GM18498 (cell line): ENCODE results near the gene TMEM150C.

ENCODE experiments used
- ATAC-seq: cut with Tn5 transposase; IDR thresholded peaks from one replicate; pipeline ENCODE4 v1.9.1; 2021; ENCODE audit warnings: mild to moderate bottlenecking, moderate library complexity; ENCODE audit not compliant: unreplicated experiment

TMEM150C gene

GRCh38 chr4:82561786-82562563, at the start of gene TMEM150C:
TMEM150C (minus strand) TSS chr4:82561988; CDS start chr4:82504657, 57,331 bp downstream.
- ATAC-seq = no peak

DNA sequence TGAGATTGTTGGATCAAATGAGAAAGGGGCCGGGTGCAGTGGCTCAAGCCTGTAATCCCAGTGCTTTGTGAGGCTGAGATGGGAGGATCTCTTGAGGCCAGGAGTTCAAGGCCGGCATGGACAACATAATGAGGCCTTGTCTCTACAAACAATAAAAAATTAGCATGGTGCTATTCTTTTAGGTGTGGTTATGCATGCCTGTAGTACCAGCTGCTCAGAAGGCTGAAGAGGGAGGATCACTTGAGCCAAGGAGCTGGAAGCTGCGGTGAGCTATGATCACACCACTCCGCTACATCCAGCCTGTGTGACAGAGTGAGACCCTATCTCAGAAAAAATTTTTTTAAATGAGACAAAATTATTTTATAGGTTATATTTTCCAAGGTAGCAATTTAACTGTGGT, 49.7 kb upstream of the TMEM150C start:
- ATAC-seq = no peak

DNA sequence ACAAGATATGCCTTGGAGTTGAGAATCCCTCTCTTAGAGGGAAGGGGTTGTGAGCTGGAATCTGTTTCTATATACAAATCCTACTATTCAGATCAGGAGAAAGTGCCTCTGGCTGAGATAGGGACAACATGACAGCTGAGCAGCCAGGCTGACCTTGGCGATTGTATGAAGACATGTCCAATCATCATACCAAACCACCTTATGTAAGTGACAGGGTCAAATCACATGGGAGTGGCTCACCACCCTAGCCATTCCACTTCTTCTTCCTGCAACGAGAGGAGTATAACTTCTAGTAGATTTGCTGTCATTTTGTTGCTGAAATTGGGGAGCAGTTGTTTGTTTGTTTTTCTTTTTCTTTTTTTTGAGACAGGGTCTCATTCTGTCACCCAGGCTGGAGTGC, 48.3 kb upstream of the TMEM150C start:
- ATAC-seq = no peak

DNA sequence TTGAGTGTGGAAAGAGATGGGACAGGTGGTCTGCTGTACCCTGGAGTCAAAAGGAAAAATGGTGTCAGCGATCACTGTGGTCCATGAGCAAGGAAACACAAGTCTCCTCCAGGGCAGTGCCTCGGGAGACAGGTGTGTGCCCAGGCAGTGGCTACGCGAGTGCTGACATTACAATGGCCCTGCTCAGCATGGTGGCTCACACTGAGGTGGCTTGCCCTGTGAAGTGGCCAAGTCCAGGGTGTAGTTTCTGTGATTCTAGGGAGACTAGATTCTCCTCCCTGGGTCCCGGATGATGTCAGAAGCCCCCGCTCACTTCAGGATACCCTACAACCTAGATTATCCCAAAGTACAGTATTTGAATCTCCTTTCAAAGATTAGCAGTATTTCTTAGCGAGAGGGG, 44.8 kb upstream of the TMEM150C start:
- ATAC-seq = no peak

GRCh38 chr4:82604522-82604921, 42.7 kb upstream of the TMEM150C start:
- ATAC-seq = no peak

GRCh38 chr4:82601242-82602015, 39.6 kb upstream of the TMEM150C start:
- no peak for ATAC-seq

DNA sequence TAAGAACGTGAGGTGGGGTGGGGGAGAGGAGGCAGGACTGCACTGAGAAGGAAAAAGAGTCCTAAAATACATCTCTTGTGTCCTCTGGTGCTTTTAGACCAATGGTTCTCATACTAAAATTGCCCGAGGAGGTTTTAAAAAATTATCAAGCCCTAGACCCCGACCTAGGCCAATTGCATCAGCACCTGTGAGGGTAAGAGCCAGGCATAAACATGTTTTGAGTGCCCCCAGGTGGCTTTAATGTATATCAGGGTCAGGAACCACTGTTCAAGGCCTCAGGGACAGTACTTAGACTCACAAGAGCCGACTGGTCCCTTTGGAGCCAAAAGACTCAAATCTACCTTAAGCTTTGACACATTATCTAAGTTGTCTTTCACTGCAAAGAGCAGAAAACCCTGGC, 37.5 kb upstream of the TMEM150C start:
- no peak for ATAC-seq

GRCh38 chr4:82594456-82594855, 32.7 kb upstream of the TMEM150C start:
- ATAC-seq = no peak

- ATAC-seq = no peak
Measured at GRCh38 chr4:82593411-82593810, 31.6 kb upstream of the TMEM150C start.

DNA sequence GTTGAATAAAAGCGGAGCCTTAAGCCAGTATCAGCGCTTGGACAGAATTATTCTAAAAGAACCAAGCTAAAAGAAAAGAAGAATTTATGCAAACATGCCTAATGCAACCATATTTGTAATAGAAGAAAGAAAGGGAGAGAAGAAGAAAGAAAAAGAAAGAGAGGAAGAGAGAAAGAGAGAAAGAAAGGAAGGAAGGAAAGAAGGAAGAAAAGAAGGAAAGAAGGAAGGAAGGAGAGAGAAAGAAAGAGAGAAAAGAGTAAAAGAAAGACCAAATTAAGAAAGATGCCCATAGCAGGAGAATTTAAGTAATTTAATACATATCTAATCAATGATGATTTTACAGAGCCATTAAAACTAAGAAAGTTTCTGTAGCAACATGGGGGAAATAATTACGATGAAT, 30.9 kb upstream of the TMEM150C start:
- no peak for ATAC-seq

- no peak for ATAC-seq
Measured at GRCh38 chr4:82591592-82591991, 29.8 kb upstream of the TMEM150C start.

GRCh38 chr4:82589756-82590155, 28.0 kb upstream of the TMEM150C start:
- ATAC-seq = no peak

DNA sequence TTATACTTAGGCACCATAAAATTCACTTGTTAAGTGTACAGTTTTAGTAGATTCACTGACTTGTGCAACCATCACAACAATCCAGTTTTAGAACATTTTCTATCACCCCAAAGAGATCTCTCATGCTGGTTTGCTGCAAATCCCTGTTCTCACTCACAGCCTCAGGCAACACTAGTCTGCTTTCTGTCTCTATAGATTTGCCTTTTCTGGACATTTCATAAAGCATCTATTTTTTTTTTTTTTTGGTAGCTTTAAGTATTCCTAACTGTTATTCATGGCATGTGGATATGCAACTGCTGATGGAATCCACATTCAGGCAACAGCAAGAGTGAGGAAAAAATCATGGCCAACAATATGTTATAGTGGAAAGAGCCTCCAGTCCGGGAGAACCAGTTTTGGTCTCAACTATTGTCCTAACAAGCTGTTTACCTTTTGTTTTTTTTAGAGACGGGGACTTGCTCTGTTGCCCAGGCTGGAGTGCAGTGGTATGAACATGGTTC, 27.0 kb upstream of the TMEM150C start:
- no peak for ATAC-seq

DNA sequence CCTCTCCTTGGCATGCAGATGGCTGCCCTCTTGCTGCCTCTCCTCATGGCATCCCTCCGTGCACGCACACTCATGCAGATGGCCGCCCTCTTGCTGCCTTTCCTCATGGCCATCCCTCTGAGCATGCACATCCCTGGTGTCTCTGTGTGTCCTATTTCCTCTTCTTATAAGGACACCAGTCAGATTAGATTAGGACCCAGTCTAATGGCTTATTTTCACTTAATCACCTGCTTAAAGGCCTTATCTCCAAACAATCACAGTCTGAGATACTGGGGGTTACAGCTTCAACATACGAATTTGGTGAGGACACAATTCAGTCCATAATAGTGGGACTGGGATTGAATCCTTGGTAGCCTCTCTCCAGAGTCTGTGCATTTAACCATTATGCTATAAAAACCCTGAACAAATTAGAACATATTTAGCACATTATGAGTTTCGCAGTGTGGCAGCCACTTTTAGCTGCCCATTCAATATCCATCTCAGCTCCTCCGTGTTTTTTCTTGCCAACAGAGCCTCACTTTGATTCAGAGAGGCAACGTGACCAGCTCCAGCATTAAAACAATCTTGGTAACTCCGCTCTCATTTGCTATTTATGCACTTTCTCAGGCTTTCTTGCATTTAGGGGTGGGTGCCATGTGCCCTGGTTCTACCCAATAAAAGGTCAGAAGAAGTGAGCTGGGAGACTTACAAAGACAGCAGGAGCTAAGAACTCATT, 26.2 kb upstream of the TMEM150C start:
- ATAC-seq = no peak

DNA sequence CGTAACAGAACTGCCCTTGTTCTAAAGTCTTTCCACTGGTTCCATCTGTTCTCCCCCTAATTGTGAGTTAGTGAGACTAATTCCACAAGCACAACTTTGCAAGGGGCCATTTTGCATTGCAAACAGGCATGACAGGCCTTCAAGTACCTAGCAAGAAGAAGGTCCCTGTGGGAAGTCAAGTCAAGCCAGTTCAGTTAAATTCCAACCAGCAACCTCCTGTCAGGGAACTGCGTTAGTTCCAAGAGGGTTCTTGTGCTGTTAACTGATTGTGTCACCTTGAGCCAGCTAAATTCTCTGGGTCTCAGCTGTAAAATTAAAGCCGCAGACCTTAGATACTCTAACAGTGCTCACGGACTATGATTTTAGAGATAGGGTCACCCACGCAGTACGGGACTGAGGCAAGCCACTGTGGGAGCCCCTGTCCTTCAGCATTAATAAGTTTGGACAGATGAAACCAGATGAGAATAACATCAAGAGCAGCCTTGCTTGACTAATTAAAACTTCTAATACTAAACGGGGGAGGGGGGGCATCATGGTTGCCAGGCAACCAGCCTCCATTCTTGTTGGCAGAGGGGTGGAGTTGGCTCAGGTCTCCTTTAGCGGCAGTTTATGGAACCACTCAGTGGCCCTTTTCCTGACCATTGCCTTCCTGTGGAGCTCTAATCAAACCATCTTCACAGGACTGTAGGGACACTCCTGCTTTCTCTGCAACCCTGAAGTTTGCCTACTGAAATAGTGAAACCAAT, 24.1 kb upstream of the TMEM150C start:
- ATAC-seq = no peak

- ATAC-seq = no peak
Measured at GRCh38 chr4:82584931-82585330, 23.1 kb upstream of the TMEM150C start.

DNA sequence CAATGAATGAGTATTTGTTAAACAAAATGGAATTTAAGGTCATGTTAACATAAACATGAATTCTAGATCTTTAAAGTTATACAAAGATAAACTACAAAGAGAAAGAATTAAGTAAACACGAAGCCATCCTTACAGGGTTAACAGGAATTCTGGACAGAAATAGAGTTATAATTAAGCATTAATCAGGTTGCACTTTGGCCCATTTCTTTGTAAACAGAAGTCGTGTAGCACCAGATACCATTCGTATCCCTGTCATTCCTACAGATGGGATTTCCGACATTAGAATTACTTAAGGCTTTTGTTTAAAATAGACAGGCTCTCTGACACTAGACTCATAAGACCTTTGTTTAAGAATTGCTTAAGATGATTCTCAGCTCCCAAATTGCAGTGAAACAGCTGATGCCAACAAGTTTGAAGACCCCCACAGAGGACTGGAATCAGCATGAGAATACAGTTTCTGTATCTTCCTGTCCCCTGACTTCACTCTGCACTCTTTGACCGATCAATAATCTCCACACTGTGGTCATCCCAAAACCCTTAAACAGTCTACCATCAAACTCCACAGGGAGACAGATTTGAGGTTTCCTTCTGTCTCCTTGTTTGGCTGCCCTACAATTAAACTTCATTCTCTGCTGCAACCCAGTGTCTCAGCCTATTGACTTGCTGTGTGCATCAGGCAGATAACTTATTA, 22.3 kb upstream of the TMEM150C start:
- ATAC-seq = no peak

- no peak for ATAC-seq
Measured at GRCh38 chr4:82579932-82580331, 18.1 kb upstream of the TMEM150C start.

DNA sequence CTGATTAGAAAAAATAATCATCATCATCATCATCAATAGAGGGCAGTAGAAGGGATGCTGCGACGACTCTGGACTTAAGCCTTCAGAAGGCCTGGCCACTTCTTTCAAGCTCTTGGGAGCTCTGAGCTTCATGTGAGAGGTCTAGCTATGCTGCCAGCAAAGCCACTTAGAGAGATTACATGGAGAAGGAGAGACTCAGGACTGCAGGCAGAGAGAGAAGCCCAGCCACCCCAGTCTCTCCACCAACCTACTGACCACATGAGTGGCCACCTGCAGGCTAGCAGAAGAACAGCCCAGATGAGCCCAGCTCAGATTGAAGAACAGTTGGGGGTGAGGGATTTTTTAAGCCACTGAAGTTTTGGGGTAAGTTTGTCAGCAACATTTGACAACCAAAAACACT, 17.1 kb upstream of the TMEM150C start:
- ATAC-seq = no peak

DNA sequence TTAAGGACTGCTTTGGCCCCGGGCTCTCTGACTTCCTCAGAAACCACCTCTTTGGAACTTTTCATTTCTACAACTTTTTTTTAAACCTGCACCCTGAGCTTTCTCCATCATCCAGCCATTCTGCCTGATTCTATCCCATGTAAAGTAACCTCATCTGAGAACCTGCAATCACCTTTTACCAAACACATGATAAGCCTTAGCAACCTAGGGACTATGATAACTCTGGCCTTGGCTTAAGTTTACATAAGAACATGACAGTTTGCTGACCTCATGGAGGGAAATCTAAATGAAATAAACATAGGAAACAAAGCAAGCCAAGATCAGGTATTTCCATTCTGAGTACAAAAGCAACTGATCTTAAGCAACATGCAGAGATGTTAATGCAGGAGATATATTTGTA, 15.7 kb upstream of the TMEM150C start:
- ATAC-seq = no peak
